ENCODE data around the gene DSN1.

Gene DSN1

GRCh38 chr20:36726168-36726567 lies 47.4 kb downstream of the DSN1 start:
- TF ChIP-seq CTCF (IDR thresholded peaks at IDR 0.05) = no peak
- TF ChIP-seq ZFX (IDR thresholded peaks at IDR 0.05; ENCODE audit: borderline replicate concordance) = no peak
- H3K27ac ChIP-seq = no peak overlapping the region

GRCh38 chr20:36720510-36720909 lies 53.1 kb downstream of the DSN1 start:
- H3K27ac ChIP-seq = no peak overlapping the region
- TF ChIP-seq ZFX (IDR thresholded peaks at IDR 0.05; ENCODE audit: borderline replicate concordance) (no peak), CTCF (IDR thresholded peaks at IDR 0.05) (no peak)

- no peak overlapping the region for H3K27ac ChIP-seq
- TF ChIP-seq CTCF (IDR thresholded peaks at IDR 0.05) (peak; percentile 36; the same call in 1 of the 2 replicates), ZFX (IDR thresholded peaks at IDR 0.05; ENCODE audit: borderline replicate concordance) (no peak)
These were observed 55.9 kb downstream of the DSN1 start for GRCh38 chr20:36717657-36718056.

- no peak for TF ChIP-seq ZFX (IDR thresholded peaks at IDR 0.05; ENCODE audit: borderline replicate concordance)
- no peak for TF ChIP-seq CTCF (IDR thresholded peaks at IDR 0.05)
- no peak overlapping the region for H3K27ac ChIP-seq
These were observed 56.5 kb downstream of the DSN1 start for GRCh38 chr20:36717021-36717420.

GRCh38 chr20:36712775-36713174 lies 60.8 kb downstream of the DSN1 start:
- TF ChIP-seq CTCF (IDR thresholded peaks at IDR 0.05) = no peak
- TF ChIP-seq ZFX (IDR thresholded peaks at IDR 0.05; ENCODE audit: borderline replicate concordance) = no peak

GRCh38 chr20:36709126-36709525 lies 64.4 kb downstream of the DSN1 start:
- TF ChIP-seq CTCF (IDR thresholded peaks at IDR 0.05) (no peak), ZFX (IDR thresholded peaks at IDR 0.05; ENCODE audit: borderline replicate concordance) (no peak)
- H3K27ac ChIP-seq = no peak overlapping the region

More at GRCh38 chr20:36712775-36713174, 60.8 kb downstream of the DSN1 start:
- H3K27ac ChIP-seq = no peak overlapping the region

GRCh38 chr20:36703530-36703929 lies 70.0 kb downstream of the DSN1 start:
- H3K27ac ChIP-seq = no peak overlapping the region
- TF ChIP-seq CTCF (IDR thresholded peaks at IDR 0.05) (no peak), ZFX (IDR thresholded peaks at IDR 0.05; ENCODE audit: borderline replicate concordance) (no peak)

Measured in 22Rv1 (cell line).